AG04450 (cell line): Measurements from ENCODE around the gene DHRS4. TPM values are rescaled to one million over a fixed set of nuclear protein-coding genes. Genes with fewer than 3 reads are reported as not detected.

Source experiments
- CTCF ChIA-PET: fragments of 300-600, 350-600 bp; formaldehyde crosslinking; extraction: SDS; loops from one replicate; lab custom pipeline; 2022; ENCODE audit warnings: antibody characterized with exemption, inconsistent platforms; lab: Charles Lee
- POLR2A ChIA-PET: fragments of 350-600 bp; formaldehyde crosslinking; extraction: SDS; loops from one replicate; lab custom pipeline; 2021; ENCODE audit warnings: antibody characterized with exemption, inconsistent platforms; lab: Yijun Ruan, JAX
- DNase-seq: peaks from one replicate; pipeline ENCODE4 v3.0.0-alpha.2; 2011; ENCODE audit warnings: low read depth, low spot score
- H3K27ac ChIP-seq: one replicate; pipeline ENCODE4 v1.5.1; 2012; ENCODE audit warnings: low read depth, low read length, control low read depth
- H3K27me3 ChIP-seq: one replicate; pipeline ENCODE4 v1.6.0; 2012; ENCODE audit warnings: low read length; ENCODE audit not compliant: control insufficient read depth, insufficient read depth
- H3K4me3 ChIP-seq: 2 replicates; pipeline ENCODE4 v1.5.1; 2011; ENCODE audit warnings: mild to moderate bottlenecking, low read depth, low read length, control low read depth
- H3K9me3 ChIP-seq: 2 replicates; pipeline ENCODE4 v1.5.1; 2012; ENCODE audit warnings: low read length; ENCODE audit not compliant: control insufficient read depth, insufficient read depth
- CTCF ChIP-seq: IDR thresholded peaks from 2 replicates; pipeline ENCODE4 v1.5.1; 2011; ENCODE audit warnings: low read depth, low read length, control low read depth, inconsistent platforms
- polyA plus RNA-seq: library from polyadenylated mRNA; depleted of rRNA; stranded (reverse); fragments of >200 nt; gene quantifications from 2 replicates; pipeline ENCODE4 v1.2.3, GENCODE V29; 2011

The DHRS4 gene
- polyA plus RNA-seq, 1 experiment = 23.0 TPM

- DNase-seq = no peak
- Histone ChIP-seq H3K9me3 (no peaks in the 10 kb centered on the region), H3K4me3 (no peak overlapping the region), H3K27me3 (peaks cover under 1% of the 10 kb centered on the region), H3K27ac (no peak overlapping the region)
- CTCF ChIA-PET = interaction anchor here (1.1 to 5.5 kb wide), 6 partner anchors 19 to 508 kb away, joined by 3 to 74 read pairs (median 10); no protein-coding TSS in a partner anchor
- no peak for TF ChIP-seq CTCF
- POLR2A ChIA-PET = no interaction called here
Measured at GRCh38 chr14:23929136-23929535, 24.4 kb upstream of the DHRS4 start.

GRCh38 chr14:23929822-23930294 is 23.7 kb upstream of the DHRS4 start:
- POLR2A ChIA-PET = no interaction called here
- H3K9me3 ChIP-seq = no peaks in the 10 kb centered on the region
- CTCF ChIA-PET = interaction anchor here (1.1 to 5.5 kb wide), 9 partner anchors 9 to 509 kb away, joined by 3 to 74 read pairs (median 3); no protein-coding TSS in a partner anchor
- H3K4me3 ChIP-seq = no peak overlapping the region
- peak; percentile 96 for TF ChIP-seq CTCF
- peak; percentile 53 for DNase-seq
- H3K27ac ChIP-seq = no peak overlapping the region
- peaks cover 4% of the 10 kb centered on the region for H3K27me3 ChIP-seq

GRCh38 chr14:23930742-23931141 is 22.8 kb upstream of the DHRS4 start:
- no peak for DNase-seq
- Histone ChIP-seq H3K9me3 (no peaks in the 10 kb centered on the region), H3K4me3 (no peak overlapping the region), H3K27ac (no peak overlapping the region), H3K27me3 (peaks cover 6% of the 10 kb centered on the region)
- no peak for TF ChIP-seq CTCF
- ChIA-PET POLR2A (no interaction called here), CTCF (interaction anchor here (0.5 to 5.5 kb wide), 9 partner anchors 8 to 452 kb away, joined by 3 to 74 read pairs (median 6); no protein-coding TSS in a partner anchor)

- ChIA-PET POLR2A (interaction anchor here (0.6 kb wide), 1 partner anchor 45 kb away, joined by 3 read pairs; no protein-coding TSS in a partner anchor), CTCF (interaction anchor here (0.6 to 5.5 kb wide), 7 partner anchors 10 to 343 kb away, joined by 3 to 74 read pairs (median 12); no protein-coding TSS in a partner anchor)
- Histone ChIP-seq H3K4me3 (no peak overlapping the region), H3K9me3 (no peaks in the 10 kb centered on the region), H3K27me3 (peaks cover 6% of the 10 kb centered on the region), H3K27ac (no peak overlapping the region)
- TF ChIP-seq CTCF = no peak
- DNase-seq = no peak
Measured at GRCh38 chr14:23931721-23932289, 21.8 kb upstream of the DHRS4 start.

- POLR2A ChIA-PET = no interaction called here
- no peak for TF ChIP-seq CTCF
- CTCF ChIA-PET = interaction anchor here (1.0 to 5.5 kb wide), 4 partner anchors 21 to 343 kb away, joined by 3 to 74 read pairs (median 8); partner anchors contain the start of gene DHRS4
- DNase-seq = no peak
- H3K9me3 ChIP-seq = no peaks in the 10 kb centered on the region
- no peak overlapping the region for H3K4me3 ChIP-seq
- H3K27ac ChIP-seq = no peak overlapping the region
- peaks cover 6% of the 10 kb centered on the region for H3K27me3 ChIP-seq
Measured at GRCh38 chr14:23932639-23933038, 20.9 kb upstream of the DHRS4 start.
